Duodenal mucosa (tissue), 2 donors: ENCODE data around the gene UNC13D.

Experiments
- H3K27ac ChIP-seq: one replicate; pipeline ENCODE4 v1.7.0; 2013; ENCODE audit warnings: low read depth, low read length
- H3K27me3 ChIP-seq, 2 donors: one replicate each; pipeline ENCODE4 v1.7.0; 2013; ENCODE audit warnings: low read length in 2 of 2, control low read depth in 1 of 2; ENCODE audit not compliant: insufficient read depth in 2 of 2, control insufficient read depth in 1 of 2
- H3K36me3 ChIP-seq, 2 donors: one replicate each; pipeline ENCODE4 v1.7.0; 2013; ENCODE audit warnings: low read length in 2 of 2, control low read depth in 1 of 2; ENCODE audit not compliant: insufficient read depth in 2 of 2, control insufficient read depth in 1 of 2
- H3K4me1 ChIP-seq, 2 donors: one replicate each; pipeline ENCODE4 v1.7.0; 2013; ENCODE audit warnings: low read length in 2 of 2, control low read depth in 1 of 2; ENCODE audit not compliant: insufficient read depth in 2 of 2, control insufficient read depth in 1 of 2
- H3K4me3 ChIP-seq, 2 donors: one replicate each; pipeline ENCODE4 v1.7.0; 2013; ENCODE audit warnings: low read length in 2 of 2, low read depth in 1 of 2
- H3K9ac ChIP-seq, 2 donors: one replicate each; pipeline ENCODE4 v1.7.0; 2013; ENCODE audit warnings: low read length in 2 of 2, low read depth in 1 of 2
- H3K9me3 ChIP-seq, 2 donors: one replicate each; pipeline ENCODE4 v1.7.0; 2013; ENCODE audit warnings: low read length in 2 of 2, control low read depth in 1 of 2; ENCODE audit not compliant: control insufficient read depth in 1 of 2

UNC13D gene

DNA sequence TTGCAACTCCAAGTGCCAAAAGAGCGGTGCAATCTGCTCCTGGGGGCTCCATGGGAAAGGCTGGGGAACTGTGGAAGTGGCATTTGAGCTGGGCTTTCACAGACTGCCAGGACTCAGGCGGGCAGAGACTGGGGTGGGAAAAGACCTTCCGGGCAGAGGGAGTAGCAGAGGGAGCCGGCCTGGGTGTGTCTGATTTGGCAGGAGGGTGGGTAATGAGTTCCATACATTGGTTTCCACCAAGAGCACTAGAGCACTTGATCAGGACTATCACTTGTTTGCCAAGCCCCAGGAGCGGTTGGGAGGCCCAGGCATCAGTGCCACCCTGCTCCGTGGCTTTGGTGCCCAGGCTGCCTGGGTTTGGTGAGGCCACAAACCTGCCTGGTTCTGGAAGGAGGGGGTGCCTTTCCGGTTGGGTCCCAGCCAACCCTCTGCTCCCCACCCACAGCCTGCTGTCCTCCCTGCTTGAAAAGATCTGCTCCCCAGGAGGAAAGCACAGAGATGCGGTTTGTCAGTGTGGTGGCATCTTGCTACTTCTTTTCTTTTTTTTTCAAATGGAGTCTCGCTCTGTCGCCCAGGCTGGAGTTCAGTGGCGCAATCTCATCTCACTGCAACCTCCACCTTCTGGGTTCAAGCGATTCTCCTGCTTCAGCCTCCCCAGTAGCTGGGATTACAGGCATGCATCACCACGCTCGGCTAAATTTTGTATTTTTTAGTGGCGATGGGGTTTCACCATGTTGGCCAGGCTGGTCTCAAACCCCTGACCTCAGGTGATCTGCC lies 37.7 kb upstream of the UNC13D start:
- no peak overlapping the region for H3K9ac ChIP-seq
- peaks cover 2 to 12% of the 10 kb centered on the region in 2 donors for H3K4me1 ChIP-seq
- H3K9me3 ChIP-seq, result no peaks in the 10 kb centered on the region
- no peaks in the 10 kb centered on the region for H3K27me3 ChIP-seq
- no peak overlapping the region for H3K27ac ChIP-seq
- no peak overlapping the region for H3K4me3 ChIP-seq
- H3K36me3 ChIP-seq, result no peaks in the 10 kb centered on the region

GRCh38 chr17:75880266-75880665 lies 36.1 kb upstream of the UNC13D start:
- Histone ChIP-seq H3K27ac (no peak overlapping the region), H3K9me3 (no peaks in the 10 kb centered on the region), H3K9ac (no peak overlapping the region), H3K36me3 (peaks cover 0 to 4% of the 10 kb centered on the region in 2 donors), H3K4me1 (peaks cover 18 to 28% of the 10 kb centered on the region in 2 donors), H3K4me3 (no peak overlapping the region), H3K27me3 (no peaks in the 10 kb centered on the region)

DNA sequence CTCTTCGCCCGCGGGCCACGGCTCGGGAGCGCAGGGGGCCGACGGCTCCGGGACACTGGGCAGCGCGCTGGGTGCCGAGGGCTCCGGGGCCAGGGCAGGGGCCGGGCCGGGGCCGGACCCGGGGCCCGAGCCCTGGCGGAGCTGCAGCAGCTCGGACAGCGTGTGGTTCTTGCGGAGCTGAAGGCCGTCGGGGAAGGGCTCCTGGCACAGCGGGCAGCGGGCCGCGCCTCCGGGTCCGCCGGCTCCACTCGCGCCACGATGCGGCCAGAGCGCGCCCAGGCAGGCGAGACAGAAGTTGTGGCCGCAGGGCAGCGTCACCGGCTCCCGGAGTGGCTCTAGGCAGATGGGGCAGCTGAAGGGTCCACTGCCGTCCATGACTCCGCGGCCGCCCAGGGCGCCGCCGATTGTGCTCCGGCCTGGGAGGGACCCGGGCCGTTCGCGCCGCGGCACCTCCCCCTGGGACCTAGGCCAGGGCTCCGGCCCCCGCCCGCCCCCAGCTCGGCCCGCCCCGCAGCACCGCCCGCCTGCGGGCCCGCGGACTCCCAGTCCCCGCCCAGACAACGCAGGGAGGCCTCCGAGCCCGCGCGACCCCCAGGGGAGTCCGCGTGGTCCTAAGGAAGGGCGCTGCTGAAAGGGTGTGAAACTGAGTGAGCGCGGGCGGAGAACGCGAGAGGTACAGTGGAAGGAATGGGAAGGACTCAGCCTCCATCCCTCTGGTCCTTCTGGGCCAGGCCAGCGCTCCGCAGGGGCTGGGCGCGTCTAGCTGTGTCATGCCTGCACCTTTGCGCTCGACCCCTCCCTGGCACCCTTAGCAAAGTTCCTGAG lies 34.2 kb upstream of the UNC13D start, which contains the start of gene TRIM47:
Gene TRIM47, minus strand, starts transcription at position 408 of the 825 bp plus-strand sequence. Its CDS starts 33 bp downstream, at position 375.
- no peaks in the 10 kb centered on the region for H3K27me3 ChIP-seq
- peak within 1 kb of the TSS; percentile 75 to 77 for H3K4me3 ChIP-seq
- peaks cover 20 to 35% of the 10 kb centered on the region in 2 donors for H3K4me1 ChIP-seq
- H3K9me3 ChIP-seq, result no peaks in the 10 kb centered on the region
- H3K27ac ChIP-seq, result peak within 1 kb of the TSS; percentile 93
- peaks cover 0 to 13% of the 10 kb centered on the region in 2 donors for H3K36me3 ChIP-seq
- peak within 1 kb of the TSS; percentile 62 to 85 for H3K9ac ChIP-seq

DNA sequence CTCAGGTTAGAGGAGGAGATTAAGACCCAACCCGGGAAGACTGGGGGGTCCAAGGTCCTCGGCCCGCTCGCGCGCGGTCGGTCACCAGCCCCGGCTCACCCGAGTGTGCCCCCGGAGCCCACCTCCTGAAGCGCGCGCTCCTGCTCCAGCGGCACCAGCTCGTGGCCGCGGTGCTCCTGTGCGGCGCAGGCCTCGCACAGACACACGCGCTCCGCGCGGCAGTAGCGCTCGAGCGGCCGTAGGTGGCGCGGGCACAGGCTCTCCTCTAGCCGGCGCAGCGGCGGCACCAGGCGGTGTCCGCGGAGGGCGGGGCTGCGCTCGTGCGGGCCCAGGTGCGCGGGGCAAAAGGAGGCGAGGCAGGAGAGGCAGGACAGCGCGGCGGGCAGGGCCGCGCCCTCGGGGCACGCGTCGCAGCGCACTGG lies 33.6 kb upstream of the UNC13D start:
- no peaks in the 10 kb centered on the region for H3K9me3 ChIP-seq
- H3K4me3 ChIP-seq, result peak overlapping the region; percentile 75 to 77
- H3K27ac ChIP-seq, result peak overlapping the region; percentile 93
- peaks cover 0 to 13% of the 10 kb centered on the region in 2 donors for H3K36me3 ChIP-seq
- peak overlapping the region; percentile 62 to 85 for H3K9ac ChIP-seq
- H3K27me3 ChIP-seq, result no peaks in the 10 kb centered on the region
- H3K4me1 ChIP-seq, result peaks cover 23 to 41% of the 10 kb centered on the region in 2 donors

DNA sequence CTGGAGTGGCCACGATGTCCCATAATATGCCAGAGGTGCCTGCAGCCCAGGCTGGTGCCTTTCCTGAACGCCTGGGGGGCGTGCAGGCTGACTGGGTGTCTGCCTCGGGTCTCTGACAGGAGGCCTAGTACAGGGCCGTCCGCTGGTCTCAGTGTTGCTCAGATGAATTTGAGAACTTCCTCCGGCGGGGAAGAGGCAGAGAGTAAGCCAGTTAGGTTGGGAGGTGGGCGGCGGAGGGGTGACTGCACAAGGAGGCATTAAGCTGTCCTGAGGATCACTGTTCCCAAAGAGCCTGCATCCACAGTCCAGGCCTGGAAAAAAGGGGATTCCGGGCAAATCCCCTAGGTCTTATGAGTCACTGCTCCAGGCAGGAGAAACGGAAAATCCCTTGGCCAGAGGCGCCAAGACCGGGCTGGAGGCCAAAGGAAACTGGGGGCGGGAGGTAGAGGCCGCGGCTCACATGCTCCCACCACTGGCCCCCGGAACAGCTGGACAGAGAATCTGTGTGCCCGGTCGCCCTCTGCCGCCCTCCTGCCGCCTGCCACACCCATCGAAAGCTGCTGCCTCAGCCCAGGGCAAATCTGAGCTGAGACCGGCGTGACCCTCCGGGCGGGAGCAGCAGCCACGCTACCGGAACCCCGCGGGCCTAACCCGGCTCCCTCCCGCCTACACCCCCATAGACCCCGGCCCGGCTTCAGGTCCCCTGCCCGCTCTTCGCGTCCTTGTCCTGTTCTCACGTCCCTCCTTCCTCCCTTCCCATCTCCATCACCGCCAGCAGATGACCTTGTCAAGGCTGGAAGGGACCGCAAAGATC lies 32.9 kb upstream of the UNC13D start:
- peak overlapping the region; percentile 62 to 85 for H3K9ac ChIP-seq
- H3K9me3 ChIP-seq, result no peaks in the 10 kb centered on the region
- peak overlapping the region; percentile 75 to 77 for H3K4me3 ChIP-seq
- H3K4me1 ChIP-seq, result peaks cover 28 to 46% of the 10 kb centered on the region in 2 donors
- H3K36me3 ChIP-seq, result peaks cover 0 to 13% of the 10 kb centered on the region in 2 donors
- peak overlapping the region; percentile 93 for H3K27ac ChIP-seq
- no peaks in the 10 kb centered on the region for H3K27me3 ChIP-seq

- Histone ChIP-seq H3K4me3 (peak overlapping the region; percentile 75 to 77), H3K9me3 (no peaks in the 10 kb centered on the region), H3K27me3 (no peaks in the 10 kb centered on the region), H3K9ac (peak overlapping the region; percentile 62 to 85), H3K4me1 (peaks cover 28 to 46% of the 10 kb centered on the region in 2 donors), H3K27ac (peak overlapping the region; percentile 93), H3K36me3 (peaks cover 0 to 13% of the 10 kb centered on the region in 2 donors)
Observed at GRCh38 chr17:75876190-75876937, 32.2 kb upstream of the UNC13D start.

DNA sequence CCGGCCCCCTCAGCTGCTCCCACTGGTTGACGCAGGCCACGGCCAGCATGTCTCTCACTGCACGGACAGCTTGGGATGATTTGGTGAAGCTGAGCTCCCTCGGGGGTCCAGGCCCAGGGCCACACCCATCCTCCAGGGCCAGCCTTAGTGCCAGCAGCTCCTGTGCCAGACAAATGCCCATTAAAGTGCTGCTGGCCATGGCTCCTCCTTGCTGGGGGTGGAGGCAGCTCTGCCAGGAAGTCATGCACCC lies 31.7 kb upstream of the UNC13D start:
- Histone ChIP-seq H3K4me3 (peak overlapping the region; percentile 75 to 77), H3K36me3 (peaks cover 0 to 13% of the 10 kb centered on the region in 2 donors), H3K9me3 (no peaks in the 10 kb centered on the region), H3K9ac (peak overlapping the region in 1 of 2 donors; percentile 85), H3K27ac (peak overlapping the region; percentile 93), H3K27me3 (no peaks in the 10 kb centered on the region), H3K4me1 (peaks cover 28 to 46% of the 10 kb centered on the region in 2 donors)

- Histone ChIP-seq H3K36me3 (peaks cover 0 to 13% of the 10 kb centered on the region in 2 donors), H3K9ac (peak overlapping the region in 1 of 2 donors; percentile 85), H3K27me3 (no peaks in the 10 kb centered on the region), H3K4me1 (peaks cover 28 to 46% of the 10 kb centered on the region in 2 donors), H3K9me3 (no peaks in the 10 kb centered on the region), H3K27ac (peak overlapping the region; percentile 93), H3K4me3 (peak overlapping the region in 1 of 2 donors; percentile 77)
Observed at GRCh38 chr17:75875182-75875939, 31.2 kb upstream of the UNC13D start.
